NCI-H187 treated with DMSO at 0.1 percent for 48 hours (cell line): Measurements from ENCODE around the gene PET117.
"Not testable (repeated sequence)": the region's sequence is repeated elsewhere in the genome, so short reads cannot be mapped to it uniquely, and the experiment has no call there.

Experiments
- DNase-seq: peaks from one replicate; lab custom pipeline; 2025; lab: John Stamatoyannopoulos, UW

Gene PET117

GRCh38 chr20:18137412-18138265 lies at the start of gene PET117, which contains the start of gene KAT14:
TSS of gene PET117 (plus strand) at chr20:18137863. CDS start at chr20:18137956, 93 bp downstream.
TSS of gene KAT14 (plus strand) at chr20:18137863. CDS start at chr20:18142661, 4,798 bp downstream.
- DNase-seq = no peak

DNA sequence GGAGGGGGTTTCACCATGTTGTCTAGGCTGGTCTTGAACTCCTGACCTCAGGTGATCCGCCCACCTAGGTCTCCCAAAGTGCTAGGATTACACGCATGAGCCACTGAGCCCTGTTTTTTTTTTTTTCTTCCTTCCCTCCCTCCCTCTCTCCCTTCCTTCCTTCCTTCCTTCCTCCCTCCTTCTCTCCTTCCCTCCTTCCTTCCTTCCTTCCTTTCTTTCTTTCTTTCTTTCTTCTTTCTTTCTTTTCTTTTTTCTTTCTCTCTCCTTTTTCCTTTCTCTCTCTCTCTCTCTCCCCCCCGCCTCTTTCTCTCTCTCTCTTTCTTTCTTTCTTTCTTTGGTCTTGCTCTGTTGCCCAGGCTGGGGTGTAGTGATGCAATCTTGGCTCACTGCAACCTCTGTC lies 49.4 kb upstream of the PET117 start:
- DNase-seq = not testable (repeated sequence)

- DNase-seq = not testable (repeated sequence)
Measured at GRCh38 chr20:18088841-18089240, 48.8 kb upstream of the PET117 start.

DNA sequence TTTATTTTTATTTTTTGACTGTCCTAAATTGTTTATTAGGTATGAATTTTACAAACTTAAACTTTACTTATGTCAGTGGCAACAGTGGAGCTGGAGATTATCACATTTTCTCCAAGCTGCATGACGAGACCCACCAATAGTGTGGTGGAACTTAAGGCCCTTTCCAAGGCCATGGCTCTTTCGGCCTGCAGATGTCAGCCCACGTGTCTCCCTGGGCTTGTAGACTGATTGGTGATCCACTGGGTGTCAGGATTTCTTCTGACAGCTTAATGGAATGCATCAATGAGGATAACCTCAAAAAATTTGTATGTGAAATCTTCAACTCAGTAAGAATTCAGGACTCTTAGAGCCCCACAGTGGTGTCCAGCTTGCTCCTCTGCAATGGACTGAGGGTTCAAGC lies 47.6 kb upstream of the PET117 start:
- DNase-seq = no peak

GRCh38 chr20:18090477-18090876 lies 47.2 kb upstream of the PET117 start:
- no peak for DNase-seq

GRCh38 chr20:18091623-18092022 lies 46.0 kb upstream of the PET117 start:
- DNase-seq = no peak

DNA sequence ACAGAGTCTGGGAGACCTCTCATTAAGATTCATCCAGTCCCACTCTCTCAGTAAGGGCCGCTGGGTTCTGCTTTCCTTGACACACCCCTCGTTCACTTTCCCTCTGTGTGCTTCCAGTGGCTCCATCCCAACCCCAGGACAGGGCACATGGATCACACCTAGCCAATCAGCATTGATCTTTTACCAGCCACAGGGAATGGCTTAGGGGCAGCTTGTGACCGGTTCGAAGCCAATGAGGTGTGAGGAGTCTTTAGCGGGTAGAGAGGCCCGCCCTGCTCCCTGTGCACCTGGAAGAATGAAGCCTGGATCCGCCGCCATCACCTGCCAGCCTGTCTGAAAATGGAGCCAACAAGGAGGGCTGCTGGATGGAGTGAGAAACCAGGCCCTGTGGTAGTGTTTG lies 44.8 kb upstream of the PET117 start:
- DNase-seq = no peak

DNA sequence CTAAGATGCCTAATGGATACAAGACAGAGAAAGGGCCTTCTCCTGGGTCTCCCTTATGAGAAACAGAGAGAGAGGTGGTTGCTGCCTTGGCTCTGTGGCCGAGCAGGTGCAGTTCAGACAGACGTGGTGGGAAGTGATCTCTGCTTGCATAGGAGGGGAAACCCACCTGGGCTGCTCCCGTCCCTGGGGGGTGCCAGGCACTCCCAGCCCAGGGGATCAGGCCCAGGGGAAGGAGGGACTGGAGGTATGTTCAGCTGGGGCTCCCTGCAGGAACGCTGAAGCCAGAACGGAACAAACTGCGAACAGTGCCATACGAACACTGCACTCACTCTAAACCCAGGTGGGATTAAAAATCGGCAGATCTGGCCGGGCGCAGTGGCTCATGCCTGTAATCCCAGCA lies 44.3 kb upstream of the PET117 start:
- DNase-seq = no peak

DNA sequence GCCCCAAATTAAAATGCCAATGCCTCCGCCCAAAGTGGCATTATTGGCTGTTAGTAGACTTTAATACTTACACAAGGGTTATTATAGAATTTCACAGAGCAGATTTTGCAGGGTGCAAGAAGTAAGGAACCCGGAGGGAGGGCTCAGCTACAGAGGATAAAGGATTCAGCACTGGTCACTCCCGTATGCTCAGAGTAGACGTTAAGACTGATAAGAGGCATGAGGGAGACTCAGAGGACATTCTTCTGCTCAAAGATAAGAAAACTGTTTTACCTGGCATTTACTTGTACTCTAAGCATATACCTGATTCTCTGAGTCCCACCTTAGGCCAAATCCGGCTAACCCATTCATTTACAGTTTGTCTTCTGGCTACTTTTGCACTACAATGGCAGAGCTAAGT lies 43.5 kb upstream of the PET117 start:
- DNase-seq = no peak

- DNase-seq = not testable (repeated sequence)
Measured at GRCh38 chr20:18100569-18100968, 37.1 kb upstream of the PET117 start.

- DNase-seq = no peak
Measured at GRCh38 chr20:18101125-18101810, 36.4 kb upstream of the PET117 start.

GRCh38 chr20:18103497-18103896 lies 34.2 kb upstream of the PET117 start:
- no peak for DNase-seq

- DNase-seq = no peak
Measured at GRCh38 chr20:18108326-18108725, 29.3 kb upstream of the PET117 start.

DNA sequence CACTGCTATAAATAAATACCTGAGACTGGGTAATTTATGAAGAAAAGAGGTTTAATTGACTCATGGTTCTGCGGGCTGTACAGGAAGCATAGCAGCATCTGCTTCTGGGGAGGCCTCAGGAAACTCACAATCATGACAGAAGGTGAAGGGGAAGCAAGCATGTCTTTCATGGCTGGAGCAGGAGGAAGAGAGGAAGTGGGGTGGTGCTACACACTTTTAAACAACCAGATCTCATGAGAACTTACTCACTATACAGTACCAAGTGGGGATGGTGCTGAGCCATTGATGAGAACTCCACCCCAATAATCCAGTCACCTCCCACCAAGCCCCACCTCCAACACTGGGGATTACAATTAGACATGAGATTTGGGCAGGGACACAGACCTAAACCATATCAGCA lies 9.1 kb upstream of the PET117 start:
- not testable (repeated sequence) for DNase-seq

GRCh38 chr20:18132663-18133062 lies 5.0 kb upstream of the PET117 start:
- DNase-seq = no peak

GRCh38 chr20:18133962-18134361 lies 3.7 kb upstream of the PET117 start:
- DNase-seq = no peak

DNA sequence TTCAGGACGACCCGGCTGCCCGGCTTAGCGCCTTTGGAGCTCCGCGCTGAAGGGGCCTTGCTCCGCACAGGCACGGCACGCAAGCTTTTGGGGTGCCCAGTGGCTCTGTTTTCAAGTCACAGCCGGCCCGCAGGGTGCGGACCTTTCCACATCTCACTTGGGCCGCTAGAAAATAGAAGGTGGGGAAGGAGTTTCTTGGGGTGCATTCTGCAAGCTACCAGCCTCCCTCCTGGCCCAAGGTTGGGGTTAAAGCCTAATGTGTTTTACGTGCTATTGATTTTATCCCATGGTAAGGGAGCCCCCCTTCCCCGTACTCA lies 561 bp downstream of the PET117 start:
- no peak for DNase-seq

DNA sequence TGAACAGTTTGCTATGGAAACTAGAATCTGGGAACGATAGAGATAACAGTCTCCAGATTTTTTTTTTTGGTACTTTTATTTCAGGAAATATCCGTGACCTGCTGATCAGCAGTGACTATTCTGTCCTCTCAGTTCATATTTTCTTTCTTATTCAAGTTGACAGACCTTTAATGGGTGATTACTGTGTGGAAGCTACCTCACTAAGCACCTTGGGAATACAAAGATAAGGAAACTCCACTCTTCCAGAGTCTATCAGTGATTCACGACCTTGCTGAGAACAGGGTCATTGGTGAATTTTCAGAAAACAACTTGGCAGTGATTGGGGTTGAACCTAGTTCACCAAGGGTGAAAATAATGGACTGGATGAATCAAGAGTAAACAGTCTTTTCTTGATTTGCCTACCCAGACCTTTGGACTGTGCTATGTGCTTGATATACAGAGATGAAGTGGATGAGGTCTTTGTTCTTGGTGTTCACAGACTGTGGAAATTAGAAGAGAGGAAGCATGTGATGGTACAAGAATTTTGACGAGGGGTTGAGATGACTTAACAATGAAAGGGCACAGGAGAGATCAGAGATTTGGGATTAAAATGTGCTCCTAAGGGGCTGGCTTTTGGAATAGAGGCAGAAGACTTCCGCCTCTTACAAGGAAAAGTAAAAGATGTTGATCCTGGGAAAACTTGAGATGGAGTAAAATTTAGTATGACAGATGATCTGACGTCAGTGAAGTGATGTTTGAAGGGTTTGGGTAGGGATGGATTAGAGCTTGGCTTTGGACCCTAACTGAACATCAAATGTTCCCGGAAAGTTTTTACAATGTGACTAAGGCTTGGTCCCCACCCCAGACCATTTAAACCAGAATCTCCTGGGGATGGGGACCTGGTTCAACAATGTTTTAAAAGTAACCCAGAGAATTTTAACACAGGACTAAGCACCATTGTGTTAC lies 1.2 kb downstream of the PET117 start:
- no peak for DNase-seq

DNA sequence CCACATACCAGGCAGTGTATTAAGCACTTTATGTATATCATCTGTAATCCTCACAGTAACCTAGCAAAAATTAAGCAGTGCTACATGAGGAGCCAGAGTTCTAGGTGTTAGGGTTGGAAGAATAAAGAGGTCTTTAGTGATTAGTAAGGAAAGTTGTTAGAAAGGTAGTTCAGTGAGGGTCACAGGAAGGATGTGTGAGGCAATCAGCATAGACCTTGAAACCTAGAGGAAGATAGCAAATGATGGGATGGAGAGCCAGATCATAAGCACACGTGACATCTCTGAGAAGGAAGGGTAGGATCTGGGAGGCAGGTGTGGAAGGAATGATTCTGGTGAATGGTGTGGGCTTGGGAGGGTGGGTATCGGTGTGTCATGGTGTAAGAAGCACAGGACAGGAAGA lies 2.2 kb downstream of the PET117 start:
- no peak for DNase-seq

- no peak for DNase-seq
Measured at GRCh38 chr20:18144541-18145099, 7.0 kb downstream of the PET117 start.

- no peak for DNase-seq
Measured at GRCh38 chr20:18154342-18154741, 16.7 kb downstream of the PET117 start.

GRCh38 chr20:18156045-18156444 lies 18.4 kb downstream of the PET117 start:
- DNase-seq = no peak
